HG02852 (cell line): ENCODE results near the gene GLRA3.
"Not testable (repeated sequence)": the region's sequence is repeated elsewhere in the genome, so short reads cannot be mapped to it uniquely, and the experiment has no call there.

ENCODE experiments used
- ATAC-seq: cut with Tn5 transposase; IDR thresholded peaks from one replicate; pipeline ENCODE4 v1.9.1; 2021; ENCODE audit warnings: mild to moderate bottlenecking, moderate library complexity; ENCODE audit not compliant: unreplicated experiment

Gene GLRA3

DNA sequence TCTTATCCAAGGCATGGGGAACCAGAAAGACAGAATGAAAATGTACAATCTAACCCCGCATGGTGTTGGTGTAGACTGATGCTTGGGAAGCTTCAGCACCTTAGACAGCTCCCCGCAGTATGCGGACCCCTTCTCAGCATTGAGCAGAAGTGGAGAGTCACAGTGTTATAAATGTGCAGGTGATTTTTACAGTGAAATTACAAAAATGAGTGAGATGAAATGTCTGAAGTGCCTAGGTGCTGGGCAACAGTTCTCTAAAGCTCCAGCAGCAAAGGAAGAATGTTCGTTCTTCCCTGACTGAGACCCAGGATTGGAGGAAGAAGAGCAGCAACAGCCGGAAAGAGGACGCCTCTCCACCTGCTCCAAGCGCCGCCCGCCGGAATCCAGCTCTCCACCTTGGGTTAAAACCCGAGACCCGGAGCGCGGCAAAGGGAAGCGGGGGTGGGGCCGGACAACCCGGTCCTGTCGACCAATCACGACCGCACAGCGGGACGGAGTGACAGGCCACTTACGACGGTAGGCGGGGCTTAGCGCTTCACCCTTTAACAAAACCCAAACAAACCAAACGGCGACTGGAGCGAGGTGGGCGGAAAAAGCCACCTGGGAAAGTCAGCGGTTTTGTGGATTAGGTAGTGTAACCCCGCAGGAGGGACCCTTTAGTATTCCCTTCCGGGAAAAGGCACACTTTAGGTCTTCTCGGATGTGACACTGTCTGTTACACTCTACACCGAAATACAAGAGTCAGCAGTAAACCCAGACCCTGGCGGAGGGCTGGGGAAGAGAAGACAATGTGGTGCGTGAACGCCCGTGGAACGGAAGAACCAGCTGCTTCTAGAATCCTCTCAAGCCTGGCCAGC lies at the start of gene GLRA3:
Gene GLRA3, minus strand, starts transcription at position 403 of the 857 bp plus-strand sequence. CDS start 436 bp downstream, outside the sequence.
- peak; percentile 95 for ATAC-seq

DNA sequence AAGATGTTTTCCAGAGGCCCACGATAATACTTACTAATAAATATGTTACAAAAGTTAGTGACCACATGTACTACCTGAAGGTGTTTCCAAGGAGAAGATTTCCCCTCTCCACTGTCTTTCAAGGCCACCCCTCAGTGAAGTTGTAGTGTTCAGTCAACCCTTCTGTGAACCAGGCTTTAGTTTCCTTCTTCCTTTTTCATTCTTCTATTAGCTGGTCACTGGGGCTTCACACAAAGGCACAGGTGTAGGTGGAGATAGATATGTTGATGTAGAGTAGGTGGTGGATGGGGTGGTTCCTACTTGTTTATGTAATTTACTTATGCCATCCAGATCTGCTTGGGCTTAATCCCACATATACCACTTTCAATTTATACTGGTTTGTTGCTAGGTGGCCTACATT lies 45.9 kb upstream of the GLRA3 start:
- ATAC-seq: no peak

DNA sequence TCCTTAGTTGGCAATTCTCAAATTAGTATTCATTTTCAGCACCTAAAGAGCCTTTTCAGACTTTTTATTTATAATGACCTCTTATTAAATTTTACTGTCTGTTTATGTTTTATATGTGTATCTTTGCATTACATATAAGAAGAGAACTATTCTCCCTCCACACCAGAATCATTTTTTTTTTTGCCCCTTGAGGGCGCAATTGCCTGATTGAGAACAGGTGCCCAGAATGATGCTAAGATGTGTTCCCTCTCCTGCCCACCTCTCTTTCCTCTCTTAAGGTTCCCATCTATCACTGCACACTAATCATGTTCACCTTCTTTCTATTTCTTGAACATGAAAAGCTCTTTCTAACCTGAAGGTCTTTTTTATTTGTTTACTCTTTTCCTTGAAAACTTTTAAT lies 44.9 kb upstream of the GLRA3 start:
- peak; percentile 61 for ATAC-seq

DNA sequence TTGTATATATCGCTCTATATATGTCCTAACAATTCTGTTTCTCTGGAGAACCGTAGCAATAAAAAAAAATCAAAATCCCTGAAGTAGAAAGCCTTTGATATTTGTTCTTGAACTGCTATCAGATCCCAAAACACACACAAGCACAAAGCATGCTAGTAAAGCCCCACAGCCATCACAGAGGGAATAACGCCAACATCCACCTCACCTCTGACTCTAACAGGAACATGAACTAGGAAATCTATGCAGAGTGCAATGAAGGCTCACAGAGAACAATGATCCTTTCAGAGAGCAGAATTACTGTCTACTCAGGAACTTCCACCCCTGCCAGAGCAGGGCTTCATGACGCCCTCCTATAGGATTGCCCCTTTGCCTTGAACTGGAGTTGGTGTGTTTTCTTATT lies 44.1 kb upstream of the GLRA3 start:
- ATAC-seq: not testable (repeated sequence)

DNA sequence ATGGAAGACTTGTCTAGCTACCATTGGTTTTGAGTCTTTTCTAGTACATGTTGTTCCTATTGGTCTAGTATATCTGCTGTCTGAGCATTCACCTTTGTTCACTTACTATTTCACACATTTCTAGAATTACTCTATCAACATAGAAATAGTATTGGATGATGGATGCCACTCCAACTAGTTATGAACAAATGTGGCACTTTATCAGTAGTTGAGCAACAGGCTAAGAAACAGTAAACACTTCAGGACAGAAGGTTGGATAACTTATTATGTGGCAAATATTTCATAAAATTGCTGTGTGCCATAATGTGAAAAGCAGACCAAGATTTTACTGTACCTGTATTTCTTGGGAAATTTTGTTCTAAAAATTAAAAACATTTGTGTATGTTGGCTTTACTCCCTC lies 42.4 kb upstream of the GLRA3 start:
- no peak for ATAC-seq

DNA sequence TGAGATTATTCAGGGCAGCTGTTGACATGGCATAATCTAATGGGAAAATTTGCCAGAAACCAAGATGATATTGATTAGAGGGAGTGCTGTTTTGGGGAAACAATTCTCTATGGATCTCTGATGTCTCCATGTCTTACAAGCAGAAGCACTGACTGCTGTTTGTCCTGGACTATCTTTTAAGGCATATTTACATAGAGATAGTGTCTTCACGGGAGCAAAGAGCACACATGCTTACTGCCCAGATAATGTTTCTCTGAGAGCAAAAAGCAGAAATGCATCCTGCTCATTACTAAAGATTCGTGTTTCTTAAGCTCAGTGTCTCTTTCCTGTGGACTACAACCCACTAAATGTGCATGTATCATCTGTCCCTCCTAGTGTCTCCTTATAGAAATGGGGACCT lies 41.3 kb upstream of the GLRA3 start:
- ATAC-seq: no peak

DNA sequence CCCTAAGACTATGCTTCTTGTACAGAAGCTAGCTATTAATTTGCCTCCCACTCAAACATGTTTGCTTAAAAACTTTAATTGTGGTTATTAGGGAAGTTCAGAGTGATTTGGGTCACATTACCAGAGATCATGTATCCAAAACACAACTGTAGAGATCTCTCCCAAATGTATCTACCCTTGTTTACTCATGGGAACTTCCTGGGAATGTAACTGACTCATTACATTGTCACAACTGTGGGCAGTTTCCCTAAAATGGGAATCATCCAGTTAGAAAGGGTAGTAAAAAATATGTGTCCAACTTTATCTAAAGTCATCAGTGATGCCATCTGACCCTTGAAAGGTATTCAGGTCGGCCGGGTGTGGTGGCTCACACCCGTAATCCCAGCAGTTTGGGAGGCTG lies 40.3 kb upstream of the GLRA3 start:
- no peak for ATAC-seq

DNA sequence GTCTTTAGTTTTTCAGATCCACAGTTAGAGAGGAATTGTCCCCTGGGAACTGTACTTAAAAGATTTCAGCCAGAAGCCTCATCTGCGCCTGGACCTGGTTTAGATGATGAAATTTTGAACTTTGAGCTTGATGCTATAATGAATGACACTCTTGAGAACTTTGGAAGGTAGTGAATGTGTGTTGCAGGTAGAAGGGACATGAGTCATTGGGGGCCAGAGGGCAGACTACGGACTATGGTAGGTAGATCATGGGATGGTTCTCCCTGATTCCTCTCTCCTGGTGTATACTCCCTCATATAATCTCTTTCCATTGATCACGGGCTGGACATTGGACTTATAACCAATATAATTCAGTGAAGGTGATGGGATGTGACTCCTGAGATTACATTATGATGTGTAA lies 38.9 kb upstream of the GLRA3 start:
- no peak for ATAC-seq

DNA sequence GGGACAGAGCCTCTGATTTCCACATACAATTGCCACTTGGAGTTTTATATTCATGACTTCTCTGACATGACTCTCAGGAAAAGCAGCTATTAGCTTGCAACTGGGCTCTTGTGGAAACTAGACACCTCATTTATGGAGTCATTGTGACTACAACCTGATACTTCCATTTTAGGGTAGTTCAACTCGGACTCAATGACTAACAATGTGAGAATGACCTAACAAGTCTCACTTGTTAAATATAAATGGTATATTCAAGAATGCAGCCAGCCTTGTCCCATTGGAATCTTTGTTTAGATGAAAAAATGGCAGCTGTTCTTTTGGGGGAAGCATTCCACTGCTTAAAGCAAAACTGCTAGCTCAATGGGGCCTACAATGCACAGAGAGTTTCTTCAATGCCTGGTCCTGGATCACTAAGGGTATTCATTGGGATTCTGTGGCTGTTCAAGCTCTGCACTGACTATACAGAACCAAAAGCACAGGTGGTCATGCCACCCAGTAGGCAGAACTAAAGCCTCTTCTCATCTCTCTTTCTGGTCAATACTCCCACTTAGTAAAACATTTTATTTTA lies 36.5 kb upstream of the GLRA3 start:
- ATAC-seq: no peak

DNA sequence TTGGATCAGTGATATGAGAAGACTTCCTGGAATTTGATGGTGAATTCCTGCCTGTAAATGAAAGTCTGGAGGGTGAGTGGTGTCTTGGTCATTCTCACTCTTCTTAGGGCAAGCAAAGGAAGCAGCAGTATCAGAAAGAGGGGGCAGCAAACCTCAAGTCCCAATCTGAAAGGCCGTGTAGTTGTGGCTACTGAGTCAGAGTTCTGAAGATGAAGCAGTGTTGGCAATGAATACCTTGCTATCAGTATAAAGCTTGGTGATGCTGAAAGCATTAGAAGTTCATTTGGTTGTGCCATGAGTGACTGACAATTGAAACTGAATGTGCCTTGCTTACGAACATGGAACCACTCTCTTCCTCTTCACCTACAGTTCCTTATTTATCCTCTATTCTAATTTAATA lies 35.0 kb upstream of the GLRA3 start:
- no peak for ATAC-seq

DNA sequence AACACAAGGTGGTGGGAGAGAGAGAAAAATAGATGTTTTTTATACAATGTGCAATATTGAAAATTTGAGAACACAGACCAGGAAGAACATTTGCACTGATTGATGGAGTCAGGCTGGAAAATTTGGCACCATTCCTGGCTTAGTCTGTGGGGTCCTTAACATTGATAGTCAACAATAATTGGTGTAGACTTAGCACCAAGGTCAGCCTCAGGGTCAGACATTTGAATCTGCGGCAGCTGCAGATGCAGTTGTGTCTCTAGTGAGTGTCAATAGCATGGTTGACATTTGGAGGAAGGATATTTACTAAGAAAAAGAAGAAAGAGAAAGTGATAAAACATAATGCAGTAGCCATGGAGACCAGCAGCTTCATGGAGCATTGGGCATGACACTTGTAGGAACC lies 31.5 kb upstream of the GLRA3 start:
- ATAC-seq: no peak

DNA sequence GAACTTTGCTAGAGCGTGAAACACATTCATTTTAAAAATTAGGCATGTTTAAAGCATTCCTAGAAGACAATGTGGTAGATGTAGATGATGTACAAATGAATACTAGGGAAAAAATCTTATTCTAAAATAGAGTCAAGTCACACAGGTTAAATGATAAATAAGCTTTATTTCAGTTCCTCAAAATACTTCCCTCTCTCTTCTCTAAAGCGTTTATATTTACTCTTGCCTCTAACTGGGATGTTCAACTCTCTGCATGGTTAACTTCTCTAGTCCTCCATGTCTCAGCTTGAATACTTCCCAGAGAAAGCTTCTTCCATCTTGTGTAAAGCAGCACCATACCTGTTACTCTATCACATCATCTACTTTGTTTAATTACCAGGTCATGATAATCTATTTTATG lies 30.9 kb upstream of the GLRA3 start:
- peak; percentile 64 for ATAC-seq

DNA sequence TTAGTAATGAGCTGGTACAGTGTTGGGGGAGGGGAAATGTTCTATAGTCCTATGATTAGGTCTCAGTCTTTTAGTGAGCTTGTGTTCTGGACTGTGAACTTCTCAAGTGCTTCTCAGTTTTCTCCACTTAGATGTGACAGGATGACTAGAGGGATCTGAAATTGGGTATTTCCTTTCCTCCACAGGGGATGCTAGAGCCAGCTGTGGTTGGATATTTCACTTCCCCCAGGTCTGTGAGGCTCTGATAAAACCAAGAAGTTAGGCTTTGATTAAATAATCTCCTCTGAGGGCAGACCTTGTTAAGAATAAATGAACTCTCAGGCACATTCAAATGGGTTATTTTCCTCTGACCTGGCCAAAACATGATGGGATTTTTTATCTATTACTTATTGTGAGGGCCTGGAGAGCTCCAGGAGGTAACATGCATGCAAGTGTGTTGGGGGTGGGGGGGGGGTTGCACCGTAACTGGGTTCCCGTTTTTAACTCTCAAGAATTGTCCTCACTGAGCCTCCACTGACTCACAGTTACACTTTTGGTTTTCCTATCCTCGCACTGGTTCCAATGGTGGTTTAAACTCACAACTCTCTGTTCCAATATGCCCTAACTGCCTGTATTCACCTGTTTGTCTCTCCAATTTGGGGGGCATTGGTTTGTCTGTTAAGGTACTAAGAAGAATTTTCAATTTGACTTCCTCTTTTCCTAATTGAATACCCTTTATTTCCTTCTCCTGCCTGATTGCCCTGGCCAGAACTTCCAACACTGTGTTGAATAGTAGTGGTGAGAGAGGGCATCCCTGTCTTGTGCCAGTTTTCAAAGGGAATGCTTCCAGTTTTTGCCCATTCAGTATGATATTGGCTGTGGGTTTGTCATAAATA lies 28.1 kb upstream of the GLRA3 start:
- ATAC-seq: no peak

DNA sequence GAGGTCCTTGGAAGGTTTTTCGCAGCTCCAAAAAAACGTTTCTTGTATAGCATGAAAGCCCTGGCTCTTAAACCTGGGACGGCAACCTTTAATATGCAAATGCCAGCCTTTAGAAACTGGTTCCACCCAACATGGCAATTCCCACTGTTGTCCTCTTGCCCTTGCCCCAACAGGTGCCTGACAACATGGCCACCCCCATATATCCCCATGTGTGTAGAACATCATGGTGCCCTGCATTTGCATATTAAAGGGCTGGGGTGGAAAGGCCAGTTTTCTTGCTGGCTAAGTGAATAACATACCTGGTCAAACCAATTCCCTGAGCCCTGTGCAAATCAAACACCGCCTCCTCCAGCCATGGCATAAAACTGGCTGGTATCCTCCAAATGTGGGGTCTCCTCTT lies 26.0 kb upstream of the GLRA3 start:
- ATAC-seq: no peak

DNA sequence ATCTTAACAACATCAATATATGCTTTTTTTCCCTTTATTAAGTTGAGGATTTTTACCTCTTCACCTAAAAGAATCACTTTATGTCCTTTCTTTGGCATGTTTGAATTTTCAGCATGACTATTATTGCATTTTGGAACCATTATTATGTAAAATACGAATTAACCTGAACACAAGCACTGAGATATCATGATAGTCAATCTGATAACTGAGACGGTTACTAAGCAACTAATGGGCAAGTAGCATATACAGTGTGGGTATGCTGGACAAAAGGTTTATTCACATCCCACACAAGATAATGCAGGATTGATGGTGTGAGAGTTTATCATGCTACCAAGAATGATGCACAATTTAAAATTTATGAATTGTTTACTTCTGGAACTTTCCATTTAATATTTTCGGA lies 24.6 kb upstream of the GLRA3 start:
- no peak for ATAC-seq

DNA sequence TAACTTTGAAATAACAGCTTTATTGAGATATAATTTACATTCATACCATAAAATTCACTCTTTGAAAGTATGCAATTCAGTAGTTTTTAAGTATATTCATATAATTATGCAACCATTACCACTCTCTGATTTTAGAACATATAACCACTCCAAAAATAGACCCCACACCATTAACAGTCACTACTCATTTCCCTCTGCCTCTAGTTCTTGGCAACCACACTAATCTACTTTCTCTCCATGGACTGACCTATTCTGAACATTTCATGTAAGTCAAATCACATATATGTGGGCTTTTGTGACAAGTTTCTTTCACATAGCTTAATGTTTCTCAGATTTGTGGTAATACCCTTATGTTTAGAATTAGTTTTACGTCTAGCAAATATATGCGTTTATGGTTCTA lies 19.5 kb upstream of the GLRA3 start:
- ATAC-seq: no peak

DNA sequence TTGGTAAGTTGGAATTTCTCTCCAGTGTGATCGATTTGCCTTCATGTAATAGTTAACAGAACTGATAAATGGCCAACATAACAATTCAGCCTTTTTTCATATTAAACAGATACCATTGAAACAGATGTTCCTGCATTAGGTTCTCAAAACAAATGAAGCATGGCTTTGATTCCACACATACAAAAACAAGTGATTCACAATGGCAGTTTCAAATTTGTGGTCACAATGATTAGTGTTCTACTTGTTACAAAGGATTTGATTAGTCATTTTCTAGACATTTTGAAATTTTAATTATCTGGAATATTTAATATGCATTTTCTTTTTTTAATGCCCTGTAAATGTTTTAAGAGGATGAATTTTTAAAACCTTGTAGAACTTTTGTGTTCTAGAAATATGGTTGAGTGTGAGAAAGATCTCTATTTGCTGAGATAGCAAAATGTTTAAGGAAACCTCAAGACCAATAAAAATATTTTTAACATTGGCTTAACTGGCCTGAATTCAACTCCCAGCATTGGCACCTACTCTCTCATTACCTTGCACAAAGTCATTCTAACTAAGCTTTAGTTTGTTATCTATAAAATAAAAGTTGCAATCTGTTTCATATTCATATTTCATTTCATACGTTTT lies 18.9 kb upstream of the GLRA3 start:
- ATAC-seq: no peak

DNA sequence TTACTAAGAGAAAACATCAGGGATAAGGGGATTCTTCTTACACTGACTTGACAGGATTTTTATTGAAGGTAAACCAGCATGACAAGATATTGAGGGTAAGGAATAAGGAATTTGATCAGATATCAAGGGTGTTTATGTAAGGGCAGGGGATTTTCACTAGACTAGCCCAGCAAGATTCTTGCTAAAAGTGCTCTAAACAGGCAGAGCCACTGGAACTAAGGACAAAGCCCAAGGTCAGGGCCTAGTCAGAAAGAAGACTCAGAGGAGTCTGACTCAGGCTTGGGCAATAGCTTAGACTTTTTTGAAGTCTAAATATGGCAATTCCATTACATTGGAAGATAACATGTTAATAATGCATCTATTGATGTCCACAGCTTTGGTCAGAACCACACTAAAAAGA lies 6.5 kb upstream of the GLRA3 start:
- no peak for ATAC-seq

DNA sequence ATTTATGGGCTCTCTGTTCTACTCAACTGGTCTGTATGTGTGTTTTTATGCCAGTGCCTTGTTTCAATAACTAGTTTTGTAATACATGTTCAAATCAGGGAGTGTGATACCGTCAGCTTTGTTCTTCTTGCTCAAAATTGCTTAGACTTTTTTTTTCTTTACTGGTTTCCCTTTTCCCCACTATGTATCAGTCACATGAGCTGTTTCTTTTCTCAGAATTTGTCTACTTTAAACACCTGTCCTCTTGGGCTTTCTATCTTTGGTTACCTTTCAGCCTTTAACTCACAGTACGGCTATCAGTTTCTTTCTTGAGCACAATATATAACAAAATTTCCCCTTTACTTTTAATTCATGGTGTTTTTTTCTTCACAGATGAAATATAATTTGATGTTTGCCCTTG lies 5.4 kb upstream of the GLRA3 start:
- no peak for ATAC-seq

DNA sequence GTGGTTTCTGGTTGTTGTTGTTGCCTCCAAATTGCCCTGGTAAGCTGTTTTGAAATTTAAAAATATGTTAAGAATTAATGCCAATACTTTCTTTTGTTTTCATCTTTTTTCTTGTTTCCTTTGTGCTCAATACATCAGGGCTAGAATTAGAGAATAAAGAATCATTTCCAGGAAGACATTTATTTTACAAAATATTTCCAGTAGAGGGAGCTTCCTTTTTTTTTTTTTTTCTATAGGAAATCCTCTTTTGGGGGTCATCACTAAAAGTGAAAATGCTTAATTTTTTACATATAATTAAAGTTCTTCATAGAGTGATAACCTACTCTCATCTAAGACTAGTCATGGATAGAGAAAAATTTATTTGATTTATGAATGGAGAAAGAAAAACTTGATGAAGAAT lies 2.4 kb downstream of the GLRA3 start:
- ATAC-seq: no peak

DNA sequence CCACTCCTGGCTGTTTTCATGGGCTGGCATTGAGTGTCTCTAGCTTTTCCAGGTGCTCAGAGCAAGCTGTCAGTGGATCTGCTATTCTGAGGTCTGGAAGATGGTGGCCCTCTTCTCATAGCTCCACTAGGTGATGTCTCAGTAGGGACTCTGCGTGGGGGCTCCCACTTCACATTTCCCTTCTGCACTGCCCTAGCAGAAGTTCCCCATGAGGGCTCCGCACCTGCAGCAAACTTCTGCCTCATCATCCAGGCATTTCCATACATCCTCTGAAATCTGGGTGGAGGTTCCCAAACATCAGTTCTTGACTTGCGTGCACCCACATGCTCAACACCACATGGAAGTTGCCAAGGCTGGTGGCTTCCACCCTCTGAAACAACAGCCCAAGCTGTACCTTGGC lies 13.8 kb downstream of the GLRA3 start:
- ATAC-seq: no peak
